Naive thymus-derived CD4-positive, alpha-beta T cell (primary cell): ENCODE data around the gene SHOC1. TPM values are rescaled to one million over a fixed set of nuclear protein-coding genes. Genes with fewer than 3 reads are reported as not detected.
"Not testable (repeated sequence)": the region's sequence is repeated elsewhere in the genome, so short reads cannot be mapped to it uniquely, and the experiment has no call there.

ENCODE experiments used
- ATAC-seq: fragments of 150-1000 bp; cut with Tn5 transposase; 2 replicates; pipeline ENCODE4 v1.10.0; 2021; ENCODE audit warnings: mild to moderate bottlenecking, moderate library complexity
- CTCF ChIA-PET: fragments of 350-600 bp; sonication (Branson Sonifier 250); formaldehyde crosslinking; loops from one replicate; lab custom pipeline; 2021; ENCODE audit warnings: antibody characterized with exemption; lab: Charles Lee
- POLR2A ChIA-PET: fragments of 350-600 bp; sonication (Branson Sonifier 250); formaldehyde crosslinking; loops from one replicate; lab custom pipeline; 2021; ENCODE audit warnings: antibody characterized with exemption, inconsistent platforms; lab: Charles Lee
- DNase-seq, 9 donors: peaks; one replicate each; pipeline versions ENCODE4 v3.0.0 to v3.0.0-alpha.2; 2020 to 2022; ENCODE audit warnings: mixed read lengths in 1 of 9
- H3K27ac ChIP-seq: one replicate; pipeline ENCODE4 v1.7.0; 2013; ENCODE audit warnings: mild to moderate bottlenecking, low read depth, low read length, moderate library complexity
- H3K27me3 ChIP-seq, 2 donors: one replicate each; pipeline ENCODE4 v1.7.0; 2013; ENCODE audit warnings: low read length in 2 of 2, mild to moderate bottlenecking in 2 of 2, moderate library complexity in 2 of 2; ENCODE audit not compliant: control insufficient read depth in 2 of 2, insufficient read depth in 2 of 2
- H3K36me3 ChIP-seq, 3 experiments: 1 replicate in 2 of 3; 2 replicates in 1 of 3; pipeline ENCODE4 v1.7.0; 2013; ENCODE audit warnings: low read length in 3 of 3, mild to moderate bottlenecking in 3 of 3, moderate library complexity in 1 of 3; ENCODE audit not compliant: insufficient read depth in 3 of 3, control insufficient read depth in 2 of 3
- H3K4me1 ChIP-seq, 2 donors: one replicate each; pipeline ENCODE4 v1.7.0; 2013; ENCODE audit warnings: low read length in 2 of 2, mild to moderate bottlenecking in 2 of 2, moderate library complexity in 1 of 2; ENCODE audit not compliant: control insufficient read depth in 2 of 2, insufficient read depth in 2 of 2
- H3K4me3 ChIP-seq: 2 replicates; pipeline ENCODE4 v1.7.0; 2013; ENCODE audit warnings: mild to moderate bottlenecking, low read length
- H3K9me3 ChIP-seq, 3 experiments: 1 replicate in 2 of 3; 2 replicates in 1 of 3; pipeline ENCODE4 v1.7.0; 2013; ENCODE audit warnings: low read length in 3 of 3; ENCODE audit not compliant: control insufficient read depth in 2 of 3
- H3K27ac Mint-ChIP-seq, 9 donors: one replicate each; pipeline ENCODE4 v1.8.0; 2020 to 2022; ENCODE audit warnings: mixed read lengths in 9 of 9, mild to moderate bottlenecking in 8 of 9, moderate library complexity in 5 of 9, inconsistent platforms in 2 of 9
- H3K27me3 Mint-ChIP-seq, 5 donors: one replicate each; pipeline ENCODE4 v1.8.0; 2021 to 2022; ENCODE audit warnings: mixed read lengths in 5 of 5, mild to moderate bottlenecking in 1 of 5
- H3K36me3 Mint-ChIP-seq, 5 donors: one replicate each; pipeline ENCODE4 v1.8.0; 2020 to 2022; ENCODE audit warnings: mixed read lengths in 5 of 5, mild to moderate bottlenecking in 3 of 5, inconsistent platforms in 1 of 5
- H3K4me1 Mint-ChIP-seq, 7 donors: one replicate each; pipeline ENCODE4 v1.8.0; 2020 to 2022; ENCODE audit warnings: mixed read lengths in 7 of 7, mild to moderate bottlenecking in 3 of 7, inconsistent platforms in 1 of 7
- H3K4me3 Mint-ChIP-seq, 10 donors: one replicate each; pipeline ENCODE4 v1.8.0; 2020 to 2022; ENCODE audit warnings: mild to moderate bottlenecking in 10 of 10, mixed read lengths in 10 of 10, moderate library complexity in 6 of 10, inconsistent platforms in 2 of 10
- H3K9me3 Mint-ChIP-seq, 11 donors: one replicate each; pipeline ENCODE4 v1.8.0; 2020 to 2022; ENCODE audit warnings: mixed read lengths in 11 of 11, mild to moderate bottlenecking in 4 of 11, inconsistent platforms in 1 of 11, moderate library complexity in 1 of 11
- intact Hi-C, 2 donors: fragments of 100-400 bp; cut with micrococcal nuclease; formaldehyde crosslinking; loops; one replicate each; pipeline ENCODE4 v1.15.1; 2023
- polyA plus RNA-seq, 2 donors: library from polyadenylated mRNA; unstranded; fragments of 300-500 nt; fragmentation: Illumina TruSeq; gene quantifications; one replicate each; pipeline ENCODE4 v1.2.3, GENCODE V29; 2021
- total RNA-seq, 6 experiments: library from RNA in 5 of 6; stranded (reverse) in 5 of 6; gene quantifications; 1 replicate in 5 of 6; 2 replicates in 1 of 6; pipeline ENCODE4 v1.2.3 and lab custom pipeline; 2021 to 2026

SHOC1 gene
- total and polyA plus RNA-seq, 7 experiments from 2014 or later: not detected

GRCh38 chr9:111810415-111810814 lies 15.7 kb upstream of the SHOC1 start:
- H3K4me3 Mint-ChIP-seq, H3K4me3 ChIP-seq, H3K9me3 ChIP-seq, H3K4me1 Mint-ChIP-seq, H3K9me3 Mint-ChIP-seq, H3K27me3 Mint-ChIP-seq, POLR2A ChIA-PET, H3K27ac ChIP-seq, H3K4me1 ChIP-seq, H3K36me3 ChIP-seq, H3K27ac Mint-ChIP-seq, H3K36me3 Mint-ChIP-seq, H3K27me3 ChIP-seq, DNase-seq, ATAC-seq, intact Hi-C loops: not testable (repeated sequence)
- CTCF ChIA-PET: interaction anchor here (0.8 kb wide), 1 partner anchor 264 kb away, joined by 3 read pairs; no protein-coding TSS in a partner anchor

- peaks cover 0 to 6% (median 0%) of the 10 kb centered on the region in 11 donors for H3K9me3 Mint-ChIP-seq
- peaks cover 7 to 28% (median 10%) of the 10 kb centered on the region in 7 donors for H3K4me1 Mint-ChIP-seq
- ATAC-seq: no peak
- POLR2A ChIA-PET: no interaction called here
- H3K27me3 Mint-ChIP-seq: no peaks in the 10 kb centered on the region
- H3K4me1 ChIP-seq: no peaks in the 10 kb centered on the region
- no peak overlapping the region for H3K27ac ChIP-seq
- DNase-seq: no peak
- no peak overlapping the region for H3K4me3 ChIP-seq
- H3K4me3 Mint-ChIP-seq: no peak overlapping the region
- no peaks in the 10 kb centered on the region for H3K9me3 ChIP-seq
- H3K36me3 Mint-ChIP-seq: peaks cover 0 to 3% (median 0%) of the 10 kb centered on the region in 5 donors
- no peak overlapping the region for H3K27ac Mint-ChIP-seq
- intact Hi-C loops: no loop called here
- H3K36me3 ChIP-seq: no peaks in the 10 kb centered on the region
- CTCF ChIA-PET: no interaction called here
- no peaks in the 10 kb centered on the region for H3K27me3 ChIP-seq
These were observed 12.5 kb upstream of the SHOC1 start for GRCh38 chr9:111807197-111807596.

- Histone ChIP-seq H3K4me3 (no peak overlapping the region), H3K36me3 (no peaks in the 10 kb centered on the region), H3K9me3 (no peaks in the 10 kb centered on the region), H3K4me1 (peaks cover 0 to 2% of the 10 kb centered on the region in 2 donors), H3K27ac (no peak overlapping the region), H3K27me3 (no peaks in the 10 kb centered on the region)
- no peaks in the 10 kb centered on the region for H3K27me3 Mint-ChIP-seq
- peaks cover 0 to 3% (median 0%) of the 10 kb centered on the region in 5 donors for H3K36me3 Mint-ChIP-seq
- intact Hi-C loops: no loop called here
- DNase-seq (no peak), ATAC-seq (no peak)
- ChIA-PET POLR2A (no interaction called here), CTCF (no interaction called here)
- H3K4me1 Mint-ChIP-seq: peaks cover 7 to 28% (median 10%) of the 10 kb centered on the region in 7 donors
- no peak overlapping the region for H3K4me3 Mint-ChIP-seq
- H3K9me3 Mint-ChIP-seq: peaks cover 0 to 6% (median 0%) of the 10 kb centered on the region in 11 donors
- H3K27ac Mint-ChIP-seq: no peak overlapping the region
These were observed 11.5 kb upstream of the SHOC1 start for GRCh38 chr9:111806259-111806658.

GRCh38 chr9:111805830-111806241 lies 11.1 kb upstream of the SHOC1 start:
- POLR2A ChIA-PET: no interaction called here
- CTCF ChIA-PET: no interaction called here
- Mint-ChIP-seq H3K9me3 (peaks cover 0 to 6% (median 0%) of the 10 kb centered on the region in 11 donors), H3K27me3 (no peaks in the 10 kb centered on the region), H3K4me3 (no peak overlapping the region), H3K27ac (no peak overlapping the region), H3K4me1 (peaks cover 7 to 28% (median 10%) of the 10 kb centered on the region in 7 donors), H3K36me3 (peaks cover 0 to 3% (median 0%) of the 10 kb centered on the region in 5 donors)
- DNase-seq (no peak), ATAC-seq (no peak)
- no peak overlapping the region for H3K27ac ChIP-seq
- intact Hi-C loops: no loop called here
- H3K4me1 ChIP-seq: peaks cover 0 to 4% of the 10 kb centered on the region in 2 donors
- no peak overlapping the region for H3K4me3 ChIP-seq
- H3K27me3 ChIP-seq: no peaks in the 10 kb centered on the region
- H3K36me3 ChIP-seq: no peaks in the 10 kb centered on the region
- no peaks in the 10 kb centered on the region for H3K9me3 ChIP-seq

GRCh38 chr9:111805262-111805661 lies 10.5 kb upstream of the SHOC1 start:
- no peak overlapping the region for H3K27ac ChIP-seq
- POLR2A ChIA-PET: no interaction called here
- intact Hi-C loops: no loop called here
- Mint-ChIP-seq H3K36me3 (peaks cover 0 to 3% (median 0%) of the 10 kb centered on the region in 5 donors), H3K27me3 (no peaks in the 10 kb centered on the region), H3K4me3 (no peak overlapping the region), H3K9me3 (peaks cover 0 to 6% (median 0%) of the 10 kb centered on the region in 11 donors), H3K4me1 (peaks cover 7 to 28% (median 10%) of the 10 kb centered on the region in 7 donors), H3K27ac (no peak overlapping the region)
- no peaks in the 10 kb centered on the region for H3K36me3 ChIP-seq
- no peaks in the 10 kb centered on the region for H3K9me3 ChIP-seq
- H3K4me1 ChIP-seq: peaks cover 0 to 4% of the 10 kb centered on the region in 2 donors
- CTCF ChIA-PET: no interaction called here
- no peak for DNase-seq
- no peaks in the 10 kb centered on the region for H3K27me3 ChIP-seq
- no peak for ATAC-seq
- H3K4me3 ChIP-seq: no peak overlapping the region

GRCh38 chr9:111804636-111805035 lies 9.9 kb upstream of the SHOC1 start:
- H3K36me3 ChIP-seq: no peaks in the 10 kb centered on the region
- Mint-ChIP-seq H3K4me3 (peak overlapping the region in 2 of 10 donors; percentile 16 to 48), H3K36me3 (peaks cover 0 to 3% (median 0%) of the 10 kb centered on the region in 5 donors), H3K27ac (peak overlapping the region in 1 of 9 donors; percentile 13), H3K4me1 (peaks cover 7 to 28% (median 10%) of the 10 kb centered on the region in 7 donors), H3K9me3 (peaks cover 0 to 6% (median 0%) of the 10 kb centered on the region in 11 donors), H3K27me3 (no peaks in the 10 kb centered on the region)
- H3K27ac ChIP-seq: no peak overlapping the region
- intact Hi-C loops: no loop called here
- ChIA-PET POLR2A (no interaction called here), CTCF (no interaction called here)
- no peaks in the 10 kb centered on the region for H3K27me3 ChIP-seq
- DNase-seq (no peak), ATAC-seq (no peak)
- H3K9me3 ChIP-seq: no peaks in the 10 kb centered on the region
- H3K4me3 ChIP-seq: no peak overlapping the region
- peaks cover 0 to 4% of the 10 kb centered on the region in 2 donors for H3K4me1 ChIP-seq

- no peaks in the 10 kb centered on the region for H3K27me3 ChIP-seq
- no peak overlapping the region for H3K4me3 ChIP-seq
- Mint-ChIP-seq H3K9me3 (peaks cover 0 to 6% (median 0%) of the 10 kb centered on the region in 11 donors), H3K36me3 (peaks cover 0 to 3% (median 0%) of the 10 kb centered on the region in 5 donors), H3K27ac (peak overlapping the region in 1 of 9 donors; percentile 8), H3K27me3 (no peaks in the 10 kb centered on the region), H3K4me3 (peak overlapping the region in 3 of 10 donors; percentile 7 to 48 (median 23)), H3K4me1 (peaks cover 7 to 28% (median 10%) of the 10 kb centered on the region in 7 donors)
- ChIA-PET CTCF (no interaction called here), POLR2A (no interaction called here)
- no peaks in the 10 kb centered on the region for H3K9me3 ChIP-seq
- no peaks in the 10 kb centered on the region for H3K36me3 ChIP-seq
- intact Hi-C loops: no loop called here
- ATAC-seq (no peak), DNase-seq (peak in 4 of 9 donors; percentile 6 to 15 (median 8))
- H3K27ac ChIP-seq: no peak overlapping the region
- H3K4me1 ChIP-seq: peaks cover 0 to 4% of the 10 kb centered on the region in 2 donors
These were observed 9.2 kb upstream of the SHOC1 start for GRCh38 chr9:111803924-111804323.
